ENCODE data around the gene LRP6. TPM values are rescaled to one million over a fixed set of nuclear protein-coding genes. Genes with fewer than 3 reads are reported as not detected.

Gene LRP6
- total and polyA plus RNA-seq, 10 of the 15 experiments (the other 5 are each of a cell fraction or from before 2014, with no cell fraction given) = 1.5 to 14.9 (median 6.1) TPM

GRCh38 chr12:12128670-12129069, 138.2 kb downstream of the LRP6 start (continued):
- TF ChIP-seq CEBPZ (IDR thresholded peaks at IDR 0.05; ENCODE audit: low read depth, low read length) (no peak), BACH1 (IDR thresholded peaks at IDR 0.05; ENCODE audit: borderline replicate concordance) (no peak), SMC3 (IDR thresholded peaks at IDR 0.05; ENCODE audit: borderline replicate concordance, low read length) (no peak), CREM (IDR thresholded peaks at IDR 0.05; ENCODE audit: low read depth) (no peak), BCL11A (IDR thresholded peaks at IDR 0.05; ENCODE audit: low read depth, low read length) (peak; percentile 69; the same call in 1 of the 2 replicates), CHD4 (IDR thresholded peaks at IDR 0.05) (no peak), MXI1 (IDR thresholded peaks at IDR 0.05; ENCODE audit: low read depth, low read length) (no peak), HSF1 (IDR thresholded peaks at IDR 0.05; ENCODE audit: low read depth, low read length) (no peak), IKZF2 (IDR thresholded peaks at IDR 0.05) (peak in 1 of 2 experiments; percentile 22; a peak in 1 of 4 replicates), HDGF (IDR thresholded peaks at IDR 0.05) (no peak), PBX3 (IDR thresholded peaks at IDR 0.05; ENCODE audit: insufficient replicate concordance, low read depth, low read length) (no peak), E2F8 (IDR thresholded peaks at IDR 0.05; ENCODE audit: low read depth, partially characterized antibody) (no peak), MTA2 (IDR thresholded peaks at IDR 0.05; ENCODE audit: low read depth) (peak; percentile 86), PKNOX1 (IDR thresholded peaks at IDR 0.05) (peak; percentile 11; the same call in 1 of the 2 replicates), CHD1 (IDR thresholded peaks at IDR 0.05; ENCODE audit: low read depth, low read length) (no peak), RELB (IDR thresholded peaks at IDR 0.05; ENCODE audit: low read depth) (no peak), HDAC2 (IDR thresholded peaks at IDR 0.05) (no peak), RBBP5 (conservative IDR thresholded peaks at IDR 0.05) (no peak), CHD2 (IDR thresholded peaks at IDR 0.05; ENCODE audit: borderline replicate concordance, low read depth, low read length) (no peak), JUNB (IDR thresholded peaks at IDR 0.05) (no peak)

Measured in GM12878 (cell line).